ENCODE results near the gene CNBD2.
"Not testable (repeated sequence)": the region's sequence is repeated elsewhere in the genome, so short reads cannot be mapped to it uniquely, and the experiment has no call there.

GRCh38 chr20:35952080-35952479 lies 16.3 kb upstream of the CNBD2 start:
- TF ChIP-seq POLR2AphosphoS5 (IDR thresholded peaks at IDR 0.05; ENCODE audit: borderline replicate concordance, low read depth, low read length); EZH2 (IDR thresholded peaks at IDR 0.05); FOXP2 (optimal IDR thresholded peaks at IDR 0.05; ENCODE audit: control extremely low read depth, extremely low read length, insufficient read depth): not testable (repeated sequence)
